ENCODE measurements around the gene DPP6. TPM values are rescaled to one million over a fixed set of nuclear protein-coding genes. Genes with fewer than 3 reads are reported as not detected.

DPP6 gene
- total RNA-seq, 1 experiment from 2014 or later = not detected

DNA sequence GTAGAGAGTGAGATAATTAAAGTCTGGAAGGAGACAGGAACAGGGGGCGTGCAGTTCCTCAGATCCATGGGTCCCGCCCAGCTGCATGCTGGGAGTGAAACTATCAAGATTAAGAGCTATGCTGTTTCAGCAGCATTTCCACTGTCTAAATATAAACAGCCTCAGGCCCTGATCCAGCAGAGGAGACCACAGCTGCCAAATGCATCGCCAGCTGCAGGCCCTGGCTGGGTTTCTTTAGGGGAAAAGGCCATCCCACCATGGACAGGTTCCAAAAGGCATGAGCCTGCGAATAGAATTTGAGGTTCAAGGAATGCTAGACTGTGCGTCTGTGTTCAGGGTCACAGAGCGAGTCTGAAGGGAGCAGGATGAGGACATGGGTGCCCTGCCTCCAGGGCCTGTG lies 539.3 kb downstream of the DPP6 start (continued):
- no peak for TF ChIP-seq ATF6 (CRISPR knock-in tag; IDR thresholded peaks at IDR 0.05)

- Mint-ChIP-seq H3K27ac (no peak overlapping the region), H3K4me1 (no peaks in the 10 kb centered on the region), H3K4me3 (no peak overlapping the region), H3K9me3 (peaks cover 89% of the 10 kb centered on the region), H3K27me3 (ENCODE audit: low read depth) (peaks cover 31% of the 10 kb centered on the region), H3K36me3 (peaks cover 89% of the 10 kb centered on the region)
- ChIA-PET POLR2A (no interaction called here), CTCF (no interaction called here)
- no peak for DNase-seq (ENCODE audit: low spot score)
- no peak for ATAC-seq
- no peak for TF ChIP-seq CBFB (CRISPR knock-in tag; IDR thresholded peaks at IDR 0.05; ENCODE audit: low read depth)
- TF ChIP-seq RORB (CRISPR knock-in tag; IDR thresholded peaks at IDR 0.05) = no peak
- no peak for TF ChIP-seq ELF4 (CRISPR knock-in tag; IDR thresholded peaks at IDR 0.05; ENCODE audit: low read depth)
- TF ChIP-seq SP1 (CRISPR knock-in tag; conservative IDR thresholded peaks at IDR 0.05) = no peak
- TF ChIP-seq STAT6 (CRISPR knock-in tag; conservative IDR thresholded peaks at IDR 0.05; ENCODE audit: low read depth) = no peak
- no peak for TF ChIP-seq ZNF317 (CRISPR knock-in tag; IDR thresholded peaks at IDR 0.05; ENCODE audit: borderline replicate concordance, low read depth)
- no peak for TF ChIP-seq KAT7 (CRISPR knock-in tag; IDR thresholded peaks at IDR 0.05; ENCODE audit: borderline replicate concordance)
- TF ChIP-seq, protein P1, sequence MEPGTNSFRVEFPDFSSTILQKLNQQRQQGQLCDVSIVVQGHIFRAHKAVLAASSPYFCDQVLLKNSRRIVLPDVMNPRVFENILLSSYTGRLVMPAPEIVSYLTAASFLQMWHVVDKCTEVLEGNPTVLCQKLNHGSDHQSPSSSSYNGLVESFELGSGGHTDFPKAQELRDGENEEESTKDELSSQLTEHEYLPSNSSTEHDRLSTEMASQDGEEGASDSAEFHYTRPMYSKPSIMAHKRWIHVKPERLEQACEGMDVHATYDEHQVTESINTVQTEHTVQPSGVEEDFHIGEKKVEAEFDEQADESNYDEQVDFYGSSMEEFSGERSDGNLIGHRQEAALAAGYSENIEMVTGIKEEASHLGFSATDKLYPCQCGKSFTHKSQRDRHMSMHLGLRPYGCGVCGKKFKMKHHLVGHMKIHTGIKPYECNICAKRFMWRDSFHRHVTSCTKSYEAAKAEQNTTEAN (CRISPR knock-in tag; IDR thresholded peaks at IDR 0.05) = no peak
- no peak for TF ChIP-seq TP53 (CRISPR knock-in tag; IDR thresholded peaks at IDR 0.05)
- no peak for TF ChIP-seq NR2C2 (CRISPR knock-in tag; IDR thresholded peaks at IDR 0.05)
- no peak for TF ChIP-seq JAZF1 (CRISPR knock-in tag; IDR thresholded peaks at IDR 0.05)
- TF ChIP-seq FOXJ3 (CRISPR knock-in tag; IDR thresholded peaks at IDR 0.05; ENCODE audit: borderline replicate concordance) = no peak
- TF ChIP-seq PRRX2 (CRISPR knock-in tag; IDR thresholded peaks at IDR 0.05) = no peak
- TF ChIP-seq, protein P2, sequence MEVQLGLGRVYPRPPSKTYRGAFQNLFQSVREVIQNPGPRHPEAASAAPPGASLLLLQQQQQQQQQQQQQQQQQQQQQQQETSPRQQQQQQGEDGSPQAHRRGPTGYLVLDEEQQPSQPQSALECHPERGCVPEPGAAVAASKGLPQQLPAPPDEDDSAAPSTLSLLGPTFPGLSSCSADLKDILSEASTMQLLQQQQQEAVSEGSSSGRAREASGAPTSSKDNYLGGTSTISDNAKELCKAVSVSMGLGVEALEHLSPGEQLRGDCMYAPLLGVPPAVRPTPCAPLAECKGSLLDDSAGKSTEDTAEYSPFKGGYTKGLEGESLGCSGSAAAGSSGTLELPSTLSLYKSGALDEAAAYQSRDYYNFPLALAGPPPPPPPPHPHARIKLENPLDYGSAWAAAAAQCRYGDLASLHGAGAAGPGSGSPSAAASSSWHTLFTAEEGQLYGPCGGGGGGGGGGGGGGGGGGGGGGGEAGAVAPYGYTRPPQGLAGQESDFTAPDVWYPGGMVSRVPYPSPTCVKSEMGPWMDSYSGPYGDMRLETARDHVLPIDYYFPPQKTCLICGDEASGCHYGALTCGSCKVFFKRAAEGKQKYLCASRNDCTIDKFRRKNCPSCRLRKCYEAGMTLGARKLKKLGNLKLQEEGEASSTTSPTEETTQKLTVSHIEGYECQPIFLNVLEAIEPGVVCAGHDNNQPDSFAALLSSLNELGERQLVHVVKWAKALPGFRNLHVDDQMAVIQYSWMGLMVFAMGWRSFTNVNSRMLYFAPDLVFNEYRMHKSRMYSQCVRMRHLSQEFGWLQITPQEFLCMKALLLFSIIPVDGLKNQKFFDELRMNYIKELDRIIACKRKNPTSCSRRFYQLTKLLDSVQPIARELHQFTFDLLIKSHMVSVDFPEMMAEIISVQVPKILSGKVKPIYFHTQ (CRISPR knock-in tag; IDR thresholded peaks at IDR 0.05) = no peak
These were observed 540.2 kb downstream of the DPP6 start for GRCh38 chr7:154592388-154592787.

DNA sequence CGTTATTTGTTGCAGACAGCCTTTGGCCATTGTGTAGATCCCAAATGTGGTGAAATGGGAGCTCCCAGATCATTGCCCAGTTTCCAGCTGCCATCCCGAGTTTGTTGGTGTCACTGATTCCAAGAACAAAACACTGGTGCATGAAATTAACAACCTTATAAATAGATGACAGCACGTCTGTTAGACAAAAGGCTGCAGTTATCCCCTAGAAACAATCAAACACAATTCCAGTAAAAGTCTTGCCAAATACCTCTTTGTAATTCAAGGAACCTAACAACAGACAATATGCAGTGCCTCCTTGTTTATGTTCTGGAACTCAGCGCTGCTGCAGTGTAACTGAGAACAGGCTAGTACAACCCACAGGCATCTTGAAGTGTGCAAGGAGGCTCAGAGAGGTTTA lies 546.2 kb downstream of the DPP6 start:
- no peak overlapping the region for H3K4me3 Mint-ChIP-seq
- ChIA-PET CTCF (no interaction called here), POLR2A (no interaction called here)
- H3K4me1 Mint-ChIP-seq = no peaks in the 10 kb centered on the region
- DNase-seq (ENCODE audit: low spot score) (no peak), ATAC-seq (no peak)
- H3K36me3 Mint-ChIP-seq = peaks cover 68% of the 10 kb centered on the region
- no peak overlapping the region for H3K27ac Mint-ChIP-seq
- H3K27me3 Mint-ChIP-seq (ENCODE audit: low read depth) = peaks cover 18% of the 10 kb centered on the region
- TF ChIP-seq, protein P3, sequence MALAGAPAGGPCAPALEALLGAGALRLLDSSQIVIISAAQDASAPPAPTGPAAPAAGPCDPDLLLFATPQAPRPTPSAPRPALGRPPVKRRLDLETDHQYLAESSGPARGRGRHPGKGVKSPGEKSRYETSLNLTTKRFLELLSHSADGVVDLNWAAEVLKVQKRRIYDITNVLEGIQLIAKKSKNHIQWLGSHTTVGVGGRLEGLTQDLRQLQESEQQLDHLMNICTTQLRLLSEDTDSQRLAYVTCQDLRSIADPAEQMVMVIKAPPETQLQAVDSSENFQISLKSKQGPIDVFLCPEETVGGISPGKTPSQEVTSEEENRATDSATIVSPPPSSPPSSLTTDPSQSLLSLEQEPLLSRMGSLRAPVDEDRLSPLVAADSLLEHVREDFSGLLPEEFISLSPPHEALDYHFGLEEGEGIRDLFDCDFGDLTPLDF (CRISPR knock-in tag; IDR thresholded peaks at IDR 0.05) = no peak
- TF ChIP-seq SP1 (CRISPR knock-in tag; conservative IDR thresholded peaks at IDR 0.05) (no peak), JAZF1 (CRISPR knock-in tag; IDR thresholded peaks at IDR 0.05) (no peak)
- TF ChIP-seq, protein P4, sequence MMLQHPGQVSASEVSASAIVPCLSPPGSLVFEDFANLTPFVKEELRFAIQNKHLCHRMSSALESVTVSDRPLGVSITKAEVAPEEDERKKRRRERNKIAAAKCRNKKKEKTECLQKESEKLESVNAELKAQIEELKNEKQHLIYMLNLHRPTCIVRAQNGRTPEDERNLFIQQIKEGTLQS (CRISPR knock-in tag; conservative IDR thresholded peaks at IDR 0.05) = no peak
- peaks cover 71% of the 10 kb centered on the region for H3K9me3 Mint-ChIP-seq
